CD4-positive, alpha-beta T cell treated with Interleukin-17A for 1 hour (primary cell): ENCODE data around the gene TIMD4.
"Not testable (repeated sequence)": the region's sequence is repeated elsewhere in the genome, so short reads cannot be mapped to it uniquely, and the experiment has no call there.

Source experiments
- DNase-seq: peaks from one replicate; pipeline ENCODE4 v3.0.0-alpha.2; 2020

Gene TIMD4

DNA sequence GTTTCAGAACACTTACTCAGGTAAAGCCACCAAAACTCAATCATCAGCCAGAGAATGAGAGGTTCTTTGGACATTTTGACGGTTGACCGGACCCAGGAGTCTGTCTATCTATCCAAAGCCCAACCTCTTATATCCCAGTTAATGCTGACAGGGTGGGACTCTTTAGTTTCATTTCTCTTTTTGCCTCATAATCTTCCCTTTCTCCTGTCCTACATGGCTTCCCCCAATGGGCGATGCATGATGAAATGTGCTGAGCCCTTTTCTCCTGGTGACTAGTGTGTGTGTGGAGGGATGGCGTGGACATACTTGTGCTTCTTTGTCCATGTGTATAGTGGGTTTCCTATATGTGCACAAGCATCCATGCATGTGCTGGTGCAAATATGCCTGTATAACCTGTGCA lies at the start of gene TIMD4:
Gene TIMD4 (minus strand): TSS at position 102 of the 400 bp plus-strand sequence. CDS start 28 bp downstream, at position 74.
- DNase-seq, result no peak

GRCh38 chr5:157006262-157006661 lies 43.2 kb upstream of the TIMD4 start:
- DNase-seq, result no peak

DNA sequence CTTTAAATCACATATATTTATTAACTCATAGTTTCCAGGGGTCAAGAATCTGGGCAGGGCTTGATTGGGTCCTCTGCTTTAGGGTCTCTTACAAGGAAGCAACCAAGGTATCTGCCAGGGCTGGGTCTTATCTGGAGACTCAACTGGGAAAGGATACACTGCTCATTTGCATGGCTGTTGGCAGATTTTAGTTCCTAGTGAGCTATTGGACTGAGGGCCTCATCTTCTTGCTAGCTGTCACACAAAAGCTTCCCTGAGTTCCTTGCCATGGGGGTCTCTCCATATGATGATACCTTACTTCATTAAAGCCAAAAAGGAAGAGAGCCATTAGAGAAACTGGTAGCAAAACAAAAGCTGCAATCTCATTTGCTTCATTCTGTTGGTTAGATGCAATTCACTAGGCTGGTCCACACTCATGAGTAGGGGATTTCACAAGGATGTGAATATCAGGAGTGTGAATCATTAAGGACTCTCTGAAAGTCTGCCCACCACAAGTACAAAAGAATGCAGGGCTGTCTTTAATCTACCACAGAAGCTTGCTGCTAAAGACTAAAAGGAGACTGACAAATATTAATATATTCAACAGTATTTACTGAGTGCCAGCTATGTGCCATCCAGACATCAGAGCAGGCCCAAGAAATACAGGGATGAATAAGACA lies 42.0 kb upstream of the TIMD4 start:
- no peak for DNase-seq

GRCh38 chr5:156991714-156992113 lies 28.7 kb upstream of the TIMD4 start:
- no peak for DNase-seq

DNA sequence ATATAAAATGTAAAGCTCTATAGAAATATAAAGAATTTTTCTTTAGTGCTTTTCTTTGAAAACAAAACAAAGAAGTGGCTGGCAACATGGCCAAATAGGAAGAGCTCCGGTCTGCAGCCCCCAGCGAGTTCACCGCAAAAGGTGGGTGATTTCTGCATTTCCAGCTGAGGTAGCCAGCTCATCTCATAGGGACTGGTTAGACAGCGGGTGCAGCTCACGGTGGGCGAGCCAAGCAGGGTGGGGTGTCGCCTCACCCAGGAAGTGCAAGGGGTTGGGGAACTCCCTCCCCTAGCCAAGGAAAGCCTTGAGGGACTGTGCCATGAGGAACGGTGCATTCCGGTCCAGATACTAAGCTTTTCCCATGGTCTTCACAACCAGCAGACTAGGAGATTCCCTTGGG lies 21.0 kb upstream of the TIMD4 start:
- no peak for DNase-seq

- DNase-seq, result no peak
These were observed 18.5 kb upstream of the TIMD4 start for GRCh38 chr5:156981481-156981880.

DNA sequence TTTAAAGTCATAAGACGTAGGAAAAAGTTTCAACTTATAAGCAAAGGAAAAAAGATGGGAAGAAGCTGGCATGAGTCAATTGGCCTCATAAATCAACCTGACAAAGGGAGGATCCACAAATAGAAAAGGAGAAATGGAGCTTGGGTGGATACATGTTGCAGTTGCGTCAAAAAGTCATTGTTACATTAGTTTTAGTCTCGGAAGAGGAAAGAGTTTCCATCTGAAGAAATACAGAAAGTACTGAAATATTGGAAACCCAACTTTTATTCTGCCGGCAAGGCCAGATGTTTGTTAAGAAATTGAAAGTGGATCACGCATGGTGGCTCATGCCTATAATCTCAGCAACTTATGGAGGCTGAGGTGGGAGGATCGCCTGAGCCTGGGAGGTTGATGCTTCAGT lies 11.3 kb upstream of the TIMD4 start:
- DNase-seq, result no peak

GRCh38 chr5:156971848-156972525 lies 9.0 kb upstream of the TIMD4 start:
- no peak for DNase-seq

DNA sequence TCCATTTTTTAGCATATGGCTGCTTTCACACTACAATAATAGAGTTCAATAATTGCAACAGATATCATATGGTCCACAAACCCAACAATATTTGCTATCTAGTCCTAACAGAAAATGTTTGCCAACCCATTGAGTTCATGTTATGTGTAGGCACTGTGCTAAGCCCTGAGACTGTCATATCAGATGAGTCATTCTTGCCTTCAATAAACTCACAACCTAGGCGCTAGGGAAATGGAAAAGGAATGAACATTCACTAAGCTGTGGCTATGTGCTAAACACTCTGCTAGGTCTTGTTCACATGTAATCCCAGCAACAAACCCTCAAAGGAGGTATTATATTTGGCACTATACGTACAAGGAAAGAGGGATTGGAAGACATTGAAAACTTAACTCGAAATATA lies 8.4 kb upstream of the TIMD4 start:
- no peak for DNase-seq

DNA sequence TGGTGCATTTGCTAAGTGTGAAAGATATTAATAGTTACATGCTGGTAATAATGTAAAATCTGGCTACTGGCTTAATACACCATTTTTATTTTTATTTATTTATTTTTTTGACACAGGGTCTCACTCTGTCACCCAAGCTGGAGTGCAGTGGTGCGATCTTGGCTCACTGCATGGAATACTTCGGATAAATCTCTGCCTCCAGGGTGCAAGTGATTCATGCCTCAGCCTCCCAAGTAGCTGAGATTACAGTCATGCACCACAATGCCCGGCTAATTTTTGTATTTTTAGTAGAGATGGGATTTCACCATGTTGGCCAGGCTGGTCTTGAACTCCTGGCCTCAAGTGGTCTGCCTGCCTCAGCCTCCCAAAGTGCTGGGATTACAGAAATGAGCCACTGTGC lies 4.4 kb upstream of the TIMD4 start:
- DNase-seq, result not testable (repeated sequence)

DNA sequence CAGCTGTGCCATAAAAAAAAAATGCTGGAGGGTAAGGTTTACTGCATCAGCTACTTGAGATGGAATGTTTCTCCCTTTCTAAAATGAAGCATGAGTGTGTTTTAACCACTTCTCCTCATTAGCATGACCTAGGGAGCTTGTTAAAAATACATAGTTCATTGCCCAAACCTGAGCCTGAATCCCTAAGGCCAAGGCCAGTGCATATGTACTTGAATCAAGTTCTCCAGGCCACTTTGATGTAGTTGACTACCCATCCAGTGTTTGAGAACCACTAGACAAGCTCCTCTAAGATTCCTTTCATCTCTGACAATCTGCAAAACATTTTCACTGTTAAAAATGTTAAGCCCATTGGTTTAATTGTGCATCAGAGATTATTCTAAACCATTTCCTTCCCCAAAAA lies 6.7 kb downstream of the TIMD4 start:
- no peak for DNase-seq

DNA sequence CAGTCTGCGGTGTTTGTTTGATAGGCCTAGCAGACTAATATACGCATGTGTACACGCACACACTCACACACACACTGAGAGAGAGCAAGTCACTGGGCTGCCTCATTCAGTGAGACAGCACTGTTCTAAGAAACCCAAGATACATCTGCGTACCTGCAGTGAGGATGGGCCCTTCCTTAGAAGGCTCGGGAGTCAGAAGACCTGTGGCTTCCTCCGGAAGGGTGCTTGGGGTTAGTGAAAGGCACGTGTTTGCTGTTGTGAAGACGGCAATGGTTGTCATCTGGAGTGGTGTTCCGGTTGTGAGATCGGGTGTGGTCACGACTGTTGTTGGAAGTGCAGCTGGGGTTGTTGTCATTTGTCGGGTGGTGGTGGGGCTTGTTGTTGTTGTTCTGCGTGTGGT lies 11.7 kb downstream of the TIMD4 start:
- peak; percentile 22 for DNase-seq

- DNase-seq, result no peak
These were observed 12.3 kb downstream of the TIMD4 start for GRCh38 chr5:156950716-156951115.

GRCh38 chr5:156949424-156949823 lies 13.6 kb downstream of the TIMD4 start:
- DNase-seq, result no peak

DNA sequence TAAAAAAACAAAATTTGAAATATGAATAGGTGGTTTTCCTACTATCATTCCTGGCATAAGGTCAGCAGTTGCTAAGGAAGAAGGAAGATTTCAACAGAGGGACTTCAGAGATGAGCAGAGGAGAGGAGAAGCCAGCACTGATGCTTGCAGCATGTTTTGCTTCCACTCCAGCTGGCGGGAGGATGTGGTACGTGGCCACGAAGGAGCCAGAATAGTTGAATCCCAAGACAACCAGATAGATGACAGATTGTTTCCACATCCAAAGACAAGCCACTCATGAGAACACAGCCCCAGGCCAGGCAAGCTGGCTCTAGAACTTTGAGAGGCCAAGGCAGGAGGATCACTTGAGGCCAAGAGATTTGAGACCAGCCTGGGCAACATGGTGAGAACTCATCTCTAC lies 15.1 kb downstream of the TIMD4 start:
- DNase-seq, result no peak

- DNase-seq, result no peak
These were observed 21.0 kb downstream of the TIMD4 start for GRCh38 chr5:156942064-156942463.

DNA sequence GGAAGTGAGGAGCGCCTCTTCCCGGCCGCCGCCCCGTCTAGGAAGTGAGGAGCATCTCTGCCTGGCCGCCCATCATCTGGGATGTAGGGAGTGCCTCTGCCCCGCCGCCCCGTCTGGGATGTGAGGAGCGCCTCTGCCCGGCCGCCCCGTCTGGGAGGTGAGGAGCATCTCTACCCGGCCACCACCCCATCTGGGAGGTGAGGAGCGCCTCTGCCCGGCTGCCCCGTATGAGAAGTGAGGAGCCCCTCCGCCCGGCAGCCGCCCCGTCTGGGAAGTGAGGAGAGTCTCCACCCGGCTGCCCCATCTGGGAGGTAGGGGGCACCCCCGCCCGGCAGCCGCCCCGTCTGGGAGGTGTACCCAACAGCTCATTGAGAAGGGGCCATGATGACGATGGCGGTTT lies 22.6 kb downstream of the TIMD4 start:
- not testable (repeated sequence) for DNase-seq

- DNase-seq, result no peak
These were observed 26.1 kb downstream of the TIMD4 start for GRCh38 chr5:156936972-156937371.

- peak; percentile 67 for DNase-seq
These were observed 28.4 kb downstream of the TIMD4 start for GRCh38 chr5:156934450-156935211.

GRCh38 chr5:156929366-156929948 lies 33.6 kb downstream of the TIMD4 start:
- DNase-seq, result no peak

GRCh38 chr5:156927545-156927944 lies 35.5 kb downstream of the TIMD4 start:
- no peak for DNase-seq

GRCh38 chr5:156925767-156926166 lies 37.3 kb downstream of the TIMD4 start:
- not testable (repeated sequence) for DNase-seq

GRCh38 chr5:156922207-156922792 lies 40.7 kb downstream of the TIMD4 start:
- DNase-seq, result peak; percentile 28
